Stimulated activated CD8-positive, alpha-beta memory T cell treated with anti-CD3 and anti-CD28 coated beads, Interleukin-7, amount 100 ng/mL, for 1 hour (primary cell): Measurements from ENCODE around the gene POMGNT2.

Experiments
- DNase-seq, 2 donors: peaks; one replicate each; pipeline ENCODE4 v3.0.0-alpha.2; 2020; ENCODE audit warnings: low read depth in 2 of 2

The POMGNT2 gene

DNA sequence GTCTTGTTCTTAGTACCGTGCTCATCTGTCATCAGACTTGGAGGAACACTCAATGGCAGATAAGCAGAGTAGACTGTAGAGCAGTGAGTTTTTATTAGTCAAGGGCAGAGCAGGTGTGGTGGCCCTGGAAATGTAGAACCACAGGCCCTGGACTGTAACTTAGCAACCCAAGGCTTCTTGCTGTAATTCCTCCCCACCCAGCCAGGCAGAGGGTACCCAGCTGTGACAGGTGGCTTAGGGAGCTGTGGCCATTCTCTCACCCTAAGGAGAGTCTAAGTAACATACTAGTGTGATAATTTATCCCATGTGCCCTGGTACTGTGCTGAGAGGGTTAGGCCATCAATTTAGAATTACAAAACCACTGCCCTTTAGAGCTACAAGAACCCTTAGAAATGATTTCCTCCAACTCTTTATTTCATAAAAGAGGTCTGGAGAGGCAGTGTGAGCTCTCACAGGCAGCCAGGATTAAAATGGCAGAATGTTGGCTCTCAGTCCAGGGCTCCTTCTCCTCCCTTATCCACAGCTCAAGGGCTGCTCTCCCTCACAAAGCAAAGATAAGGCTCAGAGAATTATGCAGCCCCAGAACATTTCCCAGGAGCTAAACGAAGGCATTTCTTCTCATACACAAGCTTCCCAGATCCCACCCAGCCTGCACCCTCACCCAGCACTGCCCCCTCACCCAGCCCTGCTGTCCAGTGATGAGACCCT lies 3.0 kb downstream of the POMGNT2 start:
- no peak for DNase-seq

DNA sequence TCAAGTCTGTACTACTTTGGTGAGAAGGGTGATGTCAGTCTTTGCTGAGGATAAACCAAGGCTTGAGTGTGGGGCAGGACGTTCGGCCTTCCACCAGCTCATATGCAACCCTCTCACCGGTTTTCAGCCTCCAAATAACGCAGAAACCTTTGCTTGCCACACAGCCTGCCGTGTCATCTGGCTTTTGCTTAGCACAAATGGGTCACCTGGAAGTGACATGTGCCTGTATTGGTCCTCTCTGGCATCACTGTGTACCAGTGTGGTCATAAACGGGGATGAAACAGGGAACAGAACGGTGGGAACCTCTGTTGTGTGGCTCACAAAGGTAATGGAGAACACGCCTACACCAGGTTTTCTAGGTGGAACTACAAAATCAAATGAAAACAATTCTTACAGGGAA lies 7.1 kb downstream of the POMGNT2 start:
- no peak for DNase-seq

DNA sequence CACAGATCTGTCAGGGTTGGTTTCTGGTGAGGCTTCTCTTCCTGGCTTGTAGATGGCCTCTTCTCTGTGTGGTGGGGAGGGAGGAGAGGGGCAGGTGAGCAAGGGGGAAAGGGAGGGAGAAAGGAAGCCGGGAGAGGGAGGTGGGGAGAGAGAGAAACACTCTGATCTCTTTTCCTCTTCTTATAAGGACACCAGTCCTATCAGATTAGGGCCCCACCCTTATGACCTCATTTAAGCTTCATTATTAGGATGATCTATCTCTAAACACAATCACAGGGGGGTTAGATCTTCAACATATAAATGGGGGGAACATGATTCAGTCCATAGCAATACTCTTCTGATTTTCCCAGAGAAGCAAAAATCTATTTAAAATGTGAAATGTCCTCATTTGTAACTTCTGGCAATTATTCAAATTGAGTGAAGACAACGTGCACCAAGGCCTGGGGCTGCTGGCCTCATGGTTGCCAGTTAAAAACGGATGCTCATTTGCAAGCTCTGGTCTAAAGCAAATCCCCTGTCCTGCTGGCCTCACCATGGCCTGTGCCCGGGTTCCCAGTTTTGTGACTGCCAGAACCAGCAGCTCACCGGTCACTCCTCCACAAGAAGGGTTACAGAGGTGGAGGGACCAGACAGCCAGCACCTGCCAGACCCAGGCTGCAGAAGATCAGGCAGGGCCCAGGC lies 8.3 kb downstream of the POMGNT2 start:
- no peak for DNase-seq

DNA sequence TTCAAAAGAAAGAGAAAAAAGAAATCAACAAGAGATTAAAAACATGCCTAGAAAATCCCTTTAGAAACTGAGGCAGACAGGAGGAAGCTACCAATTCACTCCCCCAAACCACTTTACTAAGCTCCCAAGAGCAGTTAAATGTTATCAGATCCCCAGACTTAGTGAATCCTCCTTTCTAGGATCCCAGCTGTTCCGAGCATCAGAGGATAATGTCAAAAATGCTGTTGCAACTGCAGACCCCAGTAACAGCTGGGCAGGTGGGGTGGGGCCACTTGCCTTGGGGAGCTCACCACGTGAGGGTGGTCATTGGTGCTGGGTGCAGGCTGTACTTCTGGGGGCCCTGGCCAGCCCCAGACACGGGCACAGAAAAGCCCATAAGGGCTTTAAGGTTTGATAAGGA lies 9.1 kb downstream of the POMGNT2 start:
- DNase-seq, result no peak

DNA sequence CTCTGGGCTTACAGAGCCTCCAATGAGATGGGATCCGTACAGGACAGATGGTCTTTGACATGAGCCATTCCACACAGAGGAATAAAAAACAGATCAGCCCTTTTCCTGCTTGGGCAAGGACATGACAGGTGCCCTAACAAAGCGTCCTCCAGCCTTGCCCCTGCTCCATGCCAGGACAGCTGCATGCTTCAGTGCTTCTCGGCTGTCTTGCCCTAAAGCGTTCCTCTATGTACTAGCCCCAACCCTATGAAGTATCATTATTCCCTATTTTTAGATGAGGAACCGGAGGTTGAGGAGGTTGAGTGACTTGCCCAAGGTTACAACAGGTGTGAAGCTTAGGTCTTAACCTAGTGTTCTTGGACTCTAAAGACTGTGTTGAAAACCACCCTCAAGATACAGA lies 10.5 kb downstream of the POMGNT2 start:
- DNase-seq, result no peak

DNA sequence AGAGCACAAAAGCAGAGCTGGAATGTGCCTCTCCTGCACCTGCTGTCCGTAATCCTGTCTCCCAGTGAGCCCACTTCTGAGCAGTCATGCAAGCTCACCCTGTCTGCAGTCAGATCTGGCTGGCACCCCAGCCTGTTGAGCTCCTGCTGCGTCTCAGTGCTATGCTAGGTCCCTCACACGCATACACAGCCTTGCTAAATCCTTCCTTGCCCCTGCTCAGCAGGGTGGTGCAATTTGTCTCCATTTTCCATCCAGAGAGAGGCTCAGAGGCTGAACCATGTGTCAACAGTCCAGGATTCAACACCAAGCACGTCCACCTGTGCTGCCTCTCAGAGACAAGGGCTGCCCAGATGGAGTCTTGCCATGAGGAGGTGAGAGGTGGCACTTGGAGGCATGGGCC lies 11.0 kb downstream of the POMGNT2 start:
- no peak for DNase-seq

DNA sequence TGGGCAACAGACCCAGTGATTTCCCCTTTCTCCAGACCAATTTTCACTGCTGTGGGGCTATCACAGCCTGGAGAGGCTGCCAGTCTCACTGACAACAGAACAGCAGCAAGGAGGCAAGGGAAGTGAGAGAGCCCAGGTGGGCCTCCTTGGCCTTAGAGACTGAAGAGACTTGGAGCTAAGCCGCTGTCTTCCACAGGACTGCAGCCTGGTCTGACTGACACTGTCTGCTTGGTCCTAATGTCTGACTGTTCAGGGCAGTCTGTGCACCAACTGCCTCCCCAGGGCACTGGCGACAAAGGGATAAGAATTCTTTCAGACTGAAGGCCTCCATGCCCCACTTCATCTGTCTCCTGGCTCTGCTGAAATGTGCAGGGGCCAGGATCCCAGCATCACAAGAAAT lies 11.5 kb downstream of the POMGNT2 start:
- DNase-seq, result no peak

DNA sequence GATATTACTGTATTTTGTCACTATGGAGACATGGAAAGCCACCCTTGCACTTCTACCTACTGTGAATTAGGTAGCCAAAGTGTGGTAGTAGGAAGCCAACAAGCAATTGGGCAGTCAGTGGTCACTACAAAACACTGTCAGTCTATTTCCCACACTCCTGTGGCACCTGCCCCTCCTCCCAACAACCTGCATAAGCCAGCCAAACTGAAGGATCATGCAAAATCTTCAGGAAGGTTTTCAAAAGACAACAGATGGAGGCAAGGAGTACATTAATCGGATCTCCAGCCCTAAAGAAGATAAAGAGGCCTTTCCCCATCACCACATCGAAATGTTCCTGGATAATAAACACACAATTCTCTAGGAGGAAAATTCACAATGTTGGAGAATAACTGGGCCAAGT lies 11.9 kb downstream of the POMGNT2 start:
- DNase-seq, result no peak

DNA sequence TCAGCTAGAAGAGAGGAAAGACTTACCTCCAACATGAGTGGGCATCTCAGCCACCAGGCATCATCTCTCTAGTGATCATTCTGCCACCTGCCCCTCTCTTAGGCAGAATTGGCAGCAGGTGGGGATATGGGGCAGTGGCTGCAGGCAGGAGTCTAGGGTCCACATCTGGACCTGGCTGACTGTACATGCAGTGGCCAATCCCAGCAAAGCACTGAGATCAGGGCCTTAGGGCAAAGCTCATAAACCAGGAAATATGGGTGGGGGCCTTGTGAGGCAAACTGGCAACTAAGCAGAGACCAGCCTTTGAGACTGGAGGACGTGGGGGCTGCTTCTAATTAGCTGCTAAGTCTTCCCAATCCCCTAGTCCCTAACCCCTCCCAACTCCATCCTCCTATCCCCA lies 12.9 kb downstream of the POMGNT2 start:
- no peak for DNase-seq

DNA sequence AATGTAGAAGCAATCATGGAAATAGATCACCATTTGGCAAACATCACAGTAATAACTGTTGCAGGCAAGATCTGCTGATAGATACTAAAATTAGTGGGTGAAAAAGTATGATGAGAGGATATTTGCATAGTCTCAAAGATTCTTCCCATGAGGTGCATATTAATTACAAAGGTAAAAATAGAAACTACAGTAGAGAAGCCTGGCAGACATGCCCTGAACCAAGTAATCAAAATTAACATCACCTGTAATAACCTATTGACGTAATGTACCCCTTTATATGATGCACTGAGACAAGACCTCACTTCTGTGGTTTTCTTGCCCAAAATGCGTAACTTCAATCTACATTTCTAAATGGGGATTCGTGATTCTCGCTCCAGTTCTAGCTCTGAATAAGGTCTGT lies 14.4 kb downstream of the POMGNT2 start:
- no peak for DNase-seq

DNA sequence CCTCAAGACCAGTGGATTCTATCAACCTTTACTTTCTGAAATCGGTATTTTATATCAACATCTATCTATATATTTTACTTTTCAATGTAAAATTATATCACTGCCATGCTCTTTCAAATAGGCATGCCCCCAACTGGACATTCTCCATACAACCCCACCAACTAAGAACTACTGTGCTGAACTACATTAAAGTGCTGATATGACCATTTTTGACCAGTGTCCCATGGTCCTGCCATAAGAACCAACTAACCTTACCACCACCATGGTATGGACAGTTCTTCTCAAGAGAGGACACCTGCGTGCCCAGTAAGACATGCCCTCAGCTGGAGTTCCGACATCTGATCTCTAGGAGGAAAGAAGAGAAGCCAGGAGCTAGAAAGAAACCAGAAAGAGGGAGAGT lies 15.6 kb downstream of the POMGNT2 start:
- no peak for DNase-seq

DNA sequence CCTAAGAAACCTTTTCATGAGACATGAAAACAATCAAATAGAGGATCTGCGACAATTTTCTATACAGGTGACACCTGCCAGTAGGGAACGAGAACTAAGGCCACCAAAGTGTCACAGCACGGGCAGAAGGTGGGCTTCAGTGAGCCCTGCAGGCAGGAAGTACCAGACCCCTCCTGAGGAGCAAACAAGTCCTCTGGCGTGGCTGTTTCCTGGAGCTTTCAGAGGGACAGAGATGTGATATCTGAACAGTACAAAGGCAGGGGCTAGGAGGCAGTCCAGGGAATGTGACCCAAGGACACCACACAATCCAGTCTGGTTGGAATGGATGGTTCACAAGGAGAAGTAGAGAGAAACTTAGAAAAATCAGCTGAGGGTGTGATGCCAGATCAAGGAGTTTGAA lies 16.8 kb downstream of the POMGNT2 start:
- DNase-seq, result no peak

DNA sequence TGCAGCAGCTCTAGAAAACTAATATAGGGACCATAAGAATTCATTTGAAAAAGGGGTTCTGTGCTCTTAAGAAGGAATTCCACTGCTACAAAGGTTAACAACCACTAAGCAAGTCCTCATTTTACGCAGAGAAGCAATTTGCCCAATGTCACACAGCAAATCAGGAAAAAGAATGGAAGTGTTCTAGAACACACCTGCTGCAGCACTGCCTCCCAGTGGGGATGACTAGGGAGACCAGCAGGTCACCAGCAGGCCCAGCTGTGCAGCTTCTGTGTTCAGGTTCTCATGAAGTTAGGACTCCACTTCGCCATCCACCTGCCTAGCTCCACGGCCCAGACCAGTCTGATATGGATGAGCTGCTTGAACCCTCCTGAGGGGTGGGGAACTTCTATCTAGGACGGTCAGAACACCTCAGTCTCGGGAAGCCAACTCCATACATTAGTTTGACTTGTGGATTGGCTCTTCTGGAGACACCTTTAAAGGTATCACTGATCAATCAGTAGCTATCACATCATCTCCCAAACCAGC lies 18.6 kb downstream of the POMGNT2 start:
- DNase-seq, result no peak

DNA sequence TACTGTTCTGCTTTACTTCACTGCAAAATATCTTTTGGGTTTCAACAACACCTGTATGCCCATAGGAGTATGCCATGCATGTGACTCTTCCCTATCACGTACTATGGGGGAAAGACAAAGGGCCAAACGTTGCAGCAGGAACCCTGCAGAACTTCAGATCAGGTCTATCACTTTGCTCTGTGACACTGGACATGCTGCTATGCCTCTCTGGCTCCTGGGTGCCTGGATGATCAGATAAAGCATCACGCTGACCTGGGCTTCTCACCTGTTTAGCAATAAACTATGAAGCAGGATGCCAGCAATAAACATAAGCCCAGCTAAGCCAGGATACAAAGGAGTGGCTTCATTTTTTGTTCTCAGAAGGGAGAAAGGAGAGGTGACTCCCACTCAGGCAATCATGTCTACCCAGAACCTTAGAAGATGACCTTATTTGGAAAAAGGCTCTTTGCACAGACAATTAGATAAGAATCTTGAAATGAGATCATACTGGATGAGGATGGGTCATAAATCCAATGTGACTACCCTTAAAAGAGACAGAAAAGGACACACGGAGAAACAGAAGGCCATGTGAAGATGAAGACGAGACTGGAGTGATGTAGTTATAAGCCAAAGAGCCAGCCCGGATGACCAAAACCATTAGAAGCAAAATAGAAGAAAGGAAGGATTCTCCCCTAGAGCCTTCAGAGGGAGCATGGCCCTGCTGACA lies 19.3 kb downstream of the POMGNT2 start:
- no peak for DNase-seq

DNA sequence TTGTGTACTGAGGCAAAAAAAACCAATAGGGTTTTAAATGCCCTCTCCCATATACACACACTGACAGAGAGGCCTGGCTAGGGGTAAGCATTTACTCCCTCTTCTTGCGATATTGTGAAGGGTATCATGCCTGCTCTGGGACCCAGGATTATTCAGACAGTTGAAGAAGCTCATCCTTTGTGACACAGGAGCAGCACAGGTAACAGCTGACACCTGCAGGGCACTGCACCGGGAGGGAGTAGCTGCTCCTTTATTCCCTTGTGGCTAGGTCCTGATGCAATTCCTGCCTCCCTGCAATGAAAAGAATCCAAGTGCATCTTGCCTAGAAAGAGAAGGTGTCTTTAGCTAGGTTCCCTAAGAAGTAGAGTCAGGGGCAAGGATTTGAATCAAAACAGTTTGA lies 23.4 kb downstream of the POMGNT2 start:
- no peak for DNase-seq

DNA sequence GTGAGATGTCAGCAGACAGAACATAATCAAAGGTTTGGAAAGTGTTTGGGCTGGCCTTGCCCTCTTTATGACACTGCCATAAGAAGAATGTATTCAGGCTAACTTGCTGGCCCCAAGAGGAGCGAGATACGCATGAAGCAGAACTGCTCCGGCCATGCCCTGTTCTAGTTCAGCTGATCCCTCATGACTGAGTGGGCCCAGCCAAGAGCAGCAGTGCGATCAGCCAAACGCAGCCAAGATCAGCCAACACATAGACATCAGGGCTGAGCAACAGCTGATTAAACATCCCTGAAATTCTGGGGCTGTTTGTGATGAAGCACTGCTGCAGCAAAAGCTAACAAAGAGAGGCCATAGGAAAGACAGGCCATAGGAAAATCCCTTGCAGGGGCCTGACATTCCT lies 24.1 kb downstream of the POMGNT2 start:
- DNase-seq, result no peak

DNA sequence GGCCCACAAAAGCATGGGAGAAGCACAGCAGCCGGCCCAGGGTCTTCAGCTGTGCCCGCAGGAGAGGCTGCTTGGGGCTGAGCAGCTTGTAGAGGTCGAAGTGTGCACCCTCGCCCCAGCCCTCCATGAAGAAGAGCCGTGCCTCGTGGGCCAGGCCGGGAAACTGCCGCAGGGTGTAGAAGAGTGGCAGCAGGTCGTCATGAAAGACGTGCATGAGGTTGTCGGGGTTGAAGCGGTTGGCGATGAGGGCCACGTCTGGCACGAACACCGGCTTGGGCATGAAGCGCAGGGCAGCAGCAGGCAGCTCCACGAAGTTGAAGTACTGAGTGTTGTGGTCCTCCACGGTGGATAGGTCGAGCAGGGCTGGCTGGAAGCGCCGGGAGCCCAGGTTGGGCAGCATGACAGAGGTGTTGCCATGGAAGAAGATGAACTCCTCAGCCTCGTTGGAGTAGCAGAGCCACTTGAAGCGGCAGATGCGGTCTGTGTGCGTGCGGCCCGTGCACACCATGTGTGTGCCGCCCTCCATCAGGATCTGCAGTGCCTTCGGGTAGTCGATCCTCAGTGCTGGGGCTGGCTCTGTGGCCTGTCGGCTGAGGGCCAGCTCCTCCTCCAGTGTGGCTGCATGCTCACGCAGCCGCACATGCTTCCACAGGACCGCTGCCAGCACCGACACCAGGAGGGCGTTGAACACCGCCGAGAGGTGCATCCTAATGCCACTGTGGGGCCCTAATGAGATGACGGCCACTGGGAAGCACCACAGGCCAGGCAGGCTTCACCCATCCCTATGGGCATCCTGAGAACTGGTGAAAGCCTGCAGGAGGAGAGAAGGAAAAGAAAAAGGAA lies 24.9 kb downstream of the POMGNT2 start:
- DNase-seq, result no peak

DNA sequence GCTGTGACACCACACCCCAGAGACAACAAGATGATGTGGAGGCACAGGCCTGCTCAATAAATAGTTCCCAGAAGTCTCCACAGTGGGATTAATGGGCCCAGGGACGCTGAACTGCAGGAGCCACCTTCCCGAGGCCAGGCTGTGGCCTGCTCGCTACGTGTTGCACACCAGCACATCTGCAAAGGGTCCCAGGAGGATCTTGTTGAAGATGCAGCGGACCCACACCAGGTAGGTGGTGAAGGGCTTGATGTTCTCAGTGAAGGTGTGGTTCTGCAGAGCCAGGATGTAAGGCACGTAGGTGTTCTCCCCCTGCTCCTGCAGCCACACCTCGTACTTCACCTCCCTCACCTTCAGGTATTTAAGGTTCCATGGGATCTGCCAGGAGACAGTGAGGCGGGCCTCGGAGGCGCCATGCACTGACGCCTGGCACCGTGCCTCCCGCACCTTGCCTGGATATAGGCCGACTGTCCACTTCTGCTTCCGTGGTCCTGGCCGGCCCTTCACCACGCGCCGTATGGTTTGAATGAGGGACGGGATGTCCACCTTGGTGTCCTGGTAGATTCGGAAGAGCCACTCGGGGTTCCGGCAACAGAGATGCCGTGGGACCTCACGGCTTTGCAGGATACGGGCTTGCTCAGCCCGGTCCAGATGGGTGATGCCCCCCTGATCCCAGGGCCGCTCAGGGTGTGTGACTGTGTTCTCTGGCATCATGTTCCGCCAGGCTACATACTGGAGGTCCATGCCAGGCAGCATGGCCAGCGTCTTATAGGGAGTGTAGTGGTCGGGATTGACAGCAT lies 26.1 kb downstream of the POMGNT2 start:
- DNase-seq, result no peak

DNA sequence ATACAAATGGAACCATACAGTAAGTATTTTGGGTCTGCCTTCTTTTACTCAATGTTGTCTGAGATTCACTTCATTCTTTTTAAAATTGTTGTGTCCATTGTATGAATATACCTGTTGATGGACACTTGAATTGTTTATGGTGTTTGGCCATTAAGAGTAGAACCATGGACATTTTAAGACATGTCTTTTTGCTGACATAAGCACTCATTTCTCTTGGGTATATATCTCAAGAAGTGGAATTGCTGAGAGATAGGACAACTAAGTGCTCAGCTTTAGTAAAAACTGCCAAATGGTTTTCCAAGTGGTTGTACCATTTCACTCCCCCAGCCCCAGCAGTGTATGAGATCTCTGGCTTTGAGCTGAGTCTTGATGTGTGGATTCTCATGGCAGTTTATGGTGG lies 28.2 kb downstream of the POMGNT2 start:
- no peak for DNase-seq

DNA sequence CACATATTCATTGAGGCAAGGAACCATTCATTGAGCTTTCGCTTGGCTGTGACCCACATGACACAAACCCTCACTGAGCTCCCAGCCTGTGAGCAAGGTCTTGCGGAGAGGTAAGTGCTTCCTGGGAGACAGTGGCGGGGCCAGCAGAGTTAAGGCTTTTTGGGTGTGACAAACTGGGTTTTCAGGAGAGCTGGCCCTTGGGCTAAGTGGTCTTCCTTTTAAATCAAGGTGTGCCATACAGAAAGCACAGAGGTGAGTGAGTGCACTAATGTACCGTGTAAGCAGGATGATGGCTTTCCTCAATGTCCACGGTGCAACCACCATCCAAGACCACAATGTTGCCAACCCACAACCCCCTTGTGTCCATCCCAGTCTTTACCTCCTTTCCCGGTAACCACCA lies 28.6 kb downstream of the POMGNT2 start:
- no peak for DNase-seq

DNA sequence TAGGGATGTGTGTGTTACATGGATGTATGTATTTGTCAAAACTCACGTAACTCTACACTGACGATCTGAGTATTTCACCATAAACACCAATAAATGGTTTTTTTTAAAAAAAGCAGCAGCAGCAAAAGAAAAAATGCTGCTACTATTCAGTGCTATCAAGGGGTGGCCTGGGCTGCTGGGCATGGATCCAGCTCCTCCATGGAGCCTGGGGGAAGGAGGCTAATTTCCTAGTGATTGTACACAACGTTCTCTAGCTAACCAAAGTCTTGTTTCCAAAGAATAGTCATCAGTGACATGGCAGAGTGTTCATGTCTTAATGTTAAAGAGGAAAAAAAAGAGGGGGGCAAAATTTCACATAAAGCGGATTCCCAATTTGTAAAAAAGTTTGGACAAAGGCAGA lies 29.0 kb downstream of the POMGNT2 start:
- DNase-seq, result no peak
